ENCODE data around the gene FLG.

DNA sequence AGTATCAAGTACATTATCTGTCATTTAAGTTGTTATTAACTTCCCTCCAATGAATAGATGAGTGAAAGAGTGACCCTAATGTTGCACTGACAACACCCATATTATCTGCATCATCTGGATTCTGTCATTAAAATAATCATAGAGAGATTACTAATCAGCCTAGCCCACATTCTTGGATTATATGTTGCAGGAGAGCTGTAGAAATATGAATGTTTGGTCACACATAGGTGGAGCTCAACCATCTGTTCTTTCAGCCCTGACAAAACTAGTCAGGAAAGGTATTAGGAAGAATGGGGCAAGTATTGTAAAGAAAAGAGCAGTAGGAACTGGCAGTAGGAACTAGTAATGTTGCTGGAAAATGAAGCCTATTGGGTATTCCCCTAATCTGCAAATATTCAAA is 19.4 kb upstream of the FLG start:
- TF ChIP-seq, protein P1, sequence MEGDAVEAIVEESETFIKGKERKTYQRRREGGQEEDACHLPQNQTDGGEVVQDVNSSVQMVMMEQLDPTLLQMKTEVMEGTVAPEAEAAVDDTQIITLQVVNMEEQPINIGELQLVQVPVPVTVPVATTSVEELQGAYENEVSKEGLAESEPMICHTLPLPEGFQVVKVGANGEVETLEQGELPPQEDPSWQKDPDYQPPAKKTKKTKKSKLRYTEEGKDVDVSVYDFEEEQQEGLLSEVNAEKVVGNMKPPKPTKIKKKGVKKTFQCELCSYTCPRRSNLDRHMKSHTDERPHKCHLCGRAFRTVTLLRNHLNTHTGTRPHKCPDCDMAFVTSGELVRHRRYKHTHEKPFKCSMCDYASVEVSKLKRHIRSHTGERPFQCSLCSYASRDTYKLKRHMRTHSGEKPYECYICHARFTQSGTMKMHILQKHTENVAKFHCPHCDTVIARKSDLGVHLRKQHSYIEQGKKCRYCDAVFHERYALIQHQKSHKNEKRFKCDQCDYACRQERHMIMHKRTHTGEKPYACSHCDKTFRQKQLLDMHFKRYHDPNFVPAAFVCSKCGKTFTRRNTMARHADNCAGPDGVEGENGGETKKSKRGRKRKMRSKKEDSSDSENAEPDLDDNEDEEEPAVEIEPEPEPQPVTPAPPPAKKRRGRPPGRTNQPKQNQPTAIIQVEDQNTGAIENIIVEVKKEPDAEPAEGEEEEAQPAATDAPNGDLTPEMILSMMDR (conservative IDR thresholded peaks at IDR 0.05), result no peak
- TF ChIP-seq ZFX (IDR thresholded peaks at IDR 0.05), result no peak
